HepG2 (cell line): ENCODE results near the gene FBXO10. TPM values are rescaled to one million over a fixed set of nuclear protein-coding genes. Genes with fewer than 3 reads are reported as not detected.
"Not testable (repeated sequence)": the region's sequence is repeated elsewhere in the genome, so short reads cannot be mapped to it uniquely, and the experiment has no call there.

ENCODE experiments used
- ATAC-seq: fragments of 200-7000 bp; cut with Tn5 transposase; 3 replicates; pipeline ENCODE4 v1.9.1; 2020; ENCODE audit warnings: mild to moderate bottlenecking, moderate library complexity
- BruUV-seq: library from RNA; stranded (reverse); fragments of 400-500 nt; replicated peaks from 2 replicates; lab custom pipeline; 2021; lab: Mats Ljungman, UMichigan
- CTCF ChIA-PET: fragments of 300-600 bp; formaldehyde crosslinking; extraction: SDS; loops from one replicate; lab custom pipeline; 2021; ENCODE audit warnings: low total read pairs, inconsistent platforms, low intra/inter-chr PET ratio; lab: Yijun Ruan, JAX
- POLR2A ChIA-PET: fragments of 350-600 bp; sonication (Branson Sonifier 250); formaldehyde crosslinking; loops from one replicate; lab custom pipeline; 2020; ENCODE audit warnings: antibody characterized with exemption, inconsistent platforms; lab: Yijun Ruan, JAX
- DNase-seq: peaks from one replicate; pipeline ENCODE4 v3.0.0-alpha.2; 2015; ENCODE audit warnings: low spot score
- FAIRE-seq: peaks from 3 replicates; lab custom pipeline; 2011; peaks lifted over from hg19 to GRCh38; lab: Jason Lieb, UNC
- H2AFZ ChIP-seq: one replicate; pipeline ENCODE4 v1.6.1; 2011; ENCODE audit warnings: low read length, inconsistent platforms
- H3K27ac ChIP-seq: fragments of 300-600 bp; 3 replicates; pipeline ENCODE4 v1.8.0; 2011; ENCODE audit warnings: mixed run types, mild to moderate bottlenecking, mixed read lengths, low read length, inconsistent platforms; ENCODE audit not compliant: insufficient read depth; ENCODE audit errors: extremely low read length
- H3K27me3 ChIP-seq, 2 experiments: fragments of 200-600 bp in 1 of 2; 2 replicates in 1 of 2; 3 replicates in 1 of 2; pipeline versions ENCODE4 v1.6.0 to v1.8.0; 2011; ENCODE audit warnings: low read length in 2 of 2, mild to moderate bottlenecking in 2 of 2, moderate library complexity in 2 of 2, inconsistent platforms in 1 of 2; ENCODE audit not compliant: insufficient read depth in 2 of 2, control insufficient read depth in 1 of 2
- H3K36me3 ChIP-seq, 2 experiments: fragments of 200-600 bp in 1 of 2; replicated peaks in 1 of 2; 2 replicates in 1 of 2; 3 replicates in 1 of 2; pipeline versions ENCODE4 v1.5.1 to v1.8.0; 2011; ENCODE audit warnings: low read length in 2 of 2, inconsistent platforms in 1 of 2; ENCODE audit not compliant: insufficient read depth in 2 of 2, control insufficient read depth in 1 of 2
- H3K4me1 ChIP-seq: 2 replicates; pipeline ENCODE4 v1.5.1; 2012; ENCODE audit warnings: low read length, inconsistent platforms; ENCODE audit not compliant: insufficient read depth
- H3K4me2 ChIP-seq: 2 replicates; pipeline ENCODE4 v1.6.0; 2011; ENCODE audit warnings: low read depth, low read length, inconsistent platforms
- H3K4me3 ChIP-seq, 3 experiments: fragments of 200-600 bp in 1 of 3; sonication (generic), shearing (Covaris generic) in 1 of 3; replicated peaks in 1 of 3; 2 replicates each; pipeline ENCODE4 v1.5.1; 2011 to 2016; ENCODE audit warnings: low read length in 3 of 3, inconsistent platforms in 2 of 3, low read depth in 2 of 3, mild to moderate bottlenecking in 2 of 3, control low read depth in 1 of 3, mixed read lengths in 1 of 3; ENCODE audit not compliant: insufficient read depth in 1 of 3
- H3K79me2 ChIP-seq: one replicate; pipeline ENCODE4 v1.6.1; 2011; ENCODE audit warnings: low read length, inconsistent platforms; ENCODE audit not compliant: insufficient read depth
- H3K9ac ChIP-seq: 2 replicates; pipeline ENCODE4 v1.6.0; 2011; ENCODE audit warnings: mild to moderate bottlenecking, low read depth, low read length, inconsistent platforms; ENCODE audit not compliant: insufficient read depth
- H3K9me3 ChIP-seq: 2 replicates; pipeline ENCODE4 v1.5.1; 2012; ENCODE audit warnings: mild to moderate bottlenecking, low read length
- H4K20me1 ChIP-seq: 2 replicates; pipeline ENCODE4 v1.6.0; 2011; ENCODE audit warnings: inconsistent platforms, mild to moderate bottlenecking, low read length, moderate library complexity; ENCODE audit not compliant: insufficient read depth
- PHB2 ChIP-seq: fragments of 450-650 bp; IDR thresholded peaks from 2 replicates; pipeline ENCODE4 v1.6.1; 2018; ENCODE audit not compliant: partially characterized antibody
- ZNF136 ChIP-seq: sonication (generic); formaldehyde crosslinking; IDR thresholded peaks from 2 replicates; pipeline ENCODE4 v1.8.1; 2022; ENCODE audit warnings: low read depth, mild to moderate bottlenecking, moderate library complexity, missing genetic modification reagents
- ZNF337 ChIP-seq: sonication (generic); formaldehyde crosslinking; IDR thresholded peaks from 2 replicates; pipeline ENCODE4 v1.5.1; 2020; ENCODE audit warnings: missing genetic modification reagents, low read depth, mild to moderate bottlenecking, borderline replicate concordance
- WGBS: methylation state at CpG from one replicate; pipeline ENCODE4 v1.1.6; 2017; ENCODE audit warnings: low lambda C conversion rate; 5-methylcytosine and 5-hydroxymethylcytosine counted together
- in situ Hi-C: cut with HindIII; loops from 2 replicates; pipeline ENCODE4 v1.10.0; 2017; ENCODE audit warnings: low pct_unique_long_range_greater_than_20kb; ENCODE audit not compliant: extremely low pct_ligation_motif_present
- intact Hi-C: fragments of 100-400 bp; cut with micrococcal nuclease; formaldehyde crosslinking; loops from one replicate; pipeline ENCODE4 v1.10.0; 2022; ENCODE audit not compliant: unreplicated experiment
- polyA plus RNA-seq, 8 experiments: library from polyadenylated mRNA; depleted of rRNA in 3 of 8; stranded (reverse) in 7 of 8; unstranded in 1 of 8; fragments of >200 nt; fragmentation: Illumina TruSeq in 4 of 8; extraction: Trizol in 4 of 8; gene quantifications; 2 replicates each; pipeline versions ENCODE4 v1.2.1 to v1.2.3, GENCODE V29; 2011 to 2016; ENCODE audit warnings: low read depth in 4 of 8, missing spikeins in 1 of 8, mixed read lengths in 1 of 8; ENCODE audit not compliant: insufficient read depth in 1 of 8
- total RNA-seq, 5 experiments: library from RNA; depleted of rRNA; stranded (reverse); fragments of >200 nt; fragmentation: Illumina TruSeq; extraction: Trizol; gene quantifications; 2 replicates each; pipeline ENCODE4 v1.2.3, GENCODE V29; 2016; ENCODE audit warnings: low read depth in 1 of 5
- TF ChIP-seq, protein P1 (sequence below): sonication (generic); formaldehyde crosslinking; conservative IDR thresholded peaks from 2 replicates; pipeline ENCODE4 v1.8.0; 2022; ENCODE audit warnings: mild to moderate bottlenecking, moderate library complexity, missing genetic modification reagents
- TF ChIP-seq, protein P2 (sequence below): sonication (generic); formaldehyde crosslinking; IDR thresholded peaks from 2 replicates; pipeline ENCODE4 v1.4.0; 2020; ENCODE audit warnings: mild to moderate bottlenecking, missing genetic modification reagents

FBXO10 gene
- total and polyA plus RNA-seq, 2 of the 13 experiments (the other 11 are each of a cell fraction or from before 2014, with no cell fraction given) = 3.1 to 5.1 TPM

DNA sequence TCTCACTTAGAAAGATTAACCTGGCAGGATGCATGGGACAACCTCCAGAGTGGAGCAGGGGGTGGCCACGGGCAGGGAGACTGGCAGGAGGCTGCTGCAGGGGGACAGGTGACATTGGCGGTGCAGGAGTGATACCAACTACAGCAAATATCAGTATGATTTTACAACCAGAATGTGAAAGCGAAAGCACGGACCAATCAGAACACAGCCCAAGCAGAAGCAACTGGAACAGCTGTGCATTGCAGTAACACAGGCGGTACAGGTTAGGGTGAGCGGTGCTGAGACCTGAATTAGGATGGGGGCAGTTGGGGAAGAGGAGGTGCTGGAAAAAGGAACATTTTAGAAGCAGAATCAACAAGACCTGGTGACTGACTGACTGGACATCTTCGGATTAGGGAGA is 61.2 kb downstream of the FBXO10 start (continued):
- TF ChIP-seq, protein P1, sequence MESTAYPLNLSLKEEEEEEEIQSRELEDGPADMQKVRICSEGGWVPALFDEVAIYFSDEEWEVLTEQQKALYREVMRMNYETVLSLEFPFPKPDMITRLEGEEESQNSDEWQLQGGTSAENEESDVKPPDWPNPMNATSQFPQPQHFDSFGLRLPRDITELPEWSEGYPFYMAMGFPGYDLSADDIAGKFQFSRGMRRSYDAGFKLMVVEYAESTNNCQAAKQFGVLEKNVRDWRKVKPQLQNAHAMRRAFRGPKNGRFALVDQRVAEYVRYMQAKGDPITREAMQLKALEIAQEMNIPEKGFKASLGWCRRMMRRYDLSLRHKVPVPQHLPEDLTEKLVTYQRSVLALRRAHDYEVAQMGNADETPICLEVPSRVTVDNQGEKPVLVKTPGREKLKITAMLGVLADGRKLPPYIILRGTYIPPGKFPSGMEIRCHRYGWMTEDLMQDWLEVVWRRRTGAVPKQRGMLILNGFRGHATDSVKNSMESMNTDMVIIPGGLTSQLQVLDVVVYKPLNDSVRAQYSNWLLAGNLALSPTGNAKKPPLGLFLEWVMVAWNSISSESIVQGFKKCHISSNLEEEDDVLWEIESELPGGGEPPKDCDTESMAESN = no peak
- TF ChIP-seq ZNF136 (CRISPR knock-in tag) (no peak), PHB2 (no peak)

DNA sequence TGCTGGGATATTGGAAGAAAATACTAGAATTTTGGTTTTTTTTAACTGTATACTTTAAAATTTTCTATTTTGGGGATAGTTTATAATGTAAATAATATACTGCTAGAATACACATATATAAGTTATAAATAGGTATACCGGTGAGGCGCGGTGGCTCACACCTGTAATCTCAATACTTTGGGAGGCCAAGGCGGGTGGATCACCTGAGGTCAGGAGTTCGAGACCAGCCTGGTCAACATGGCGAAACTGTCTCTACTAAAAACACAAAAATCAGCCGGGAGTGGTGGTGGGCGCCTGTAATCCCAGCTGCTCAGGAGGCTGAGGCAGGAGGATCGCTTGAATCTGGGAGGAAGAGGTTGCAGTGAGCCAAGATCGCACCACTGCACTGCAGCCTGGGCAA is 61.8 kb downstream of the FBXO10 start:
- ATAC-seq, DNase-seq, H3K9ac ChIP-seq, POLR2A ChIA-PET, intact Hi-C loops, H3K79me2 ChIP-seq, H2AFZ ChIP-seq, H3K36me3 ChIP-seq, H3K4me3 ChIP-seq, H3K9me3 ChIP-seq, H3K27ac ChIP-seq, H3K4me2 ChIP-seq, BruUV-seq, FAIRE-seq, H4K20me1 ChIP-seq, CTCF ChIA-PET, H3K27me3 ChIP-seq: not testable (repeated sequence)
- peaks cover 18% of the 10 kb centered on the region for H3K4me1 ChIP-seq
- WGBS = 94% methylated on average over 10 of the region's 10 CpGs
- in situ Hi-C loops = loop anchor here (10.0 kb wide), 1 partner anchor 60 kb away; the partner anchor contains the start of gene FBXO10

DNA sequence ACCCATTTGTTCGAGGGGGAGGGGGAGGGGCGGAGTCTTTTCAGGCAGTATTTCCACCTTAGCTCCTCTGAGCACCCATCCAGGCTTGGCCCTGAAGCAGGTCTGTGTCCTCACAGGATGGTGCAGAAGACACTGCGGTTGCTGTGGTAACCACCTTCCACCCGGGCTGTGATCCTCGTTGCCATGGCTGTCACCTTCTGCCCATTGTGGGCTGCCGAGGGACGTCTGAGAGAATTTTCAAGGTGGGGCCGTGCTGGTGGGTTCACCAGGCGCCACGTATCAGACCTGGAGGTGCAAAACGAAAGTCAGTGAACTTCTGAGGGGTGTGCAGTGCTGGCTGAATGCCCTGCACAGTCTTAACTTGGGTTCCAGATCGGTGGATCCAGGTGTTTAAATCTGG is 63.7 kb downstream of the FBXO10 start:
- DNase-seq = no peak
- WGBS = 77% methylated on average over 7 of the region's 12 CpGs
- Histone ChIP-seq H3K9me3 (no peaks in the 10 kb centered on the region), H3K4me2 (no peak overlapping the region), H4K20me1 (no peaks in the 10 kb centered on the region), H3K27me3 (no peaks in the 10 kb centered on the region), H3K36me3 (no peaks in the 10 kb centered on the region), H3K79me2 (no peaks in the 10 kb centered on the region), H3K9ac (no peak overlapping the region), H2AFZ (no peak overlapping the region), H3K4me1 (peaks cover 33% of the 10 kb centered on the region), H3K27ac (no peak overlapping the region), H3K4me3 (no peak overlapping the region)
- intact Hi-C loops = no loop called here
- TF ChIP-seq, protein P2, sequence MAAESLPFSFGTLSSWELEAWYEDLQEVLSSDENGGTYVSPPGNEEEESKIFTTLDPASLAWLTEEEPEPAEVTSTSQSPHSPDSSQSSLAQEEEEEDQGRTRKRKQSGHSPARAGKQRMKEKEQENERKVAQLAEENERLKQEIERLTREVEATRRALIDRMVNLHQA (CRISPR knock-in tag) = no peak
- TF ChIP-seq ZNF337 (CRISPR knock-in tag) = no peak
- BruUV-seq = no TSS peak
- CTCF ChIA-PET = no interaction called here
- POLR2A ChIA-PET = interaction anchor here (0.6 kb wide), 1 partner anchor 47 kb away, joined by 3 read pairs; the partner anchor contains the start of gene ZBTB5
- no peak for ATAC-seq
- in situ Hi-C loops = loop anchor here (10.0 kb wide), 1 partner anchor 62 kb away; the partner anchor contains the start of gene FBXO10
- FAIRE-seq = no peak
